T-helper 1 cell treated with Interleukin-12 subunit alpha and Interleukin-12 subunit beta and Interleukin-4 antibody, amounts not matched to agents 30 μg/mL and 1 μg/mL, for 36 hours (primary cell): ENCODE results near the gene CRIP3.

ENCODE experiments used
- H3K27ac Mint-ChIP-seq: one replicate; pipeline ENCODE4 v1.8.0; 2021; ENCODE audit warnings: mild to moderate bottlenecking, mixed read lengths
- H3K27me3 Mint-ChIP-seq: one replicate; pipeline ENCODE4 v1.8.0; 2021; ENCODE audit warnings: low read depth, mixed read lengths
- H3K36me3 Mint-ChIP-seq: one replicate; pipeline ENCODE4 v1.8.0; 2021; ENCODE audit warnings: low read depth, mixed read lengths
- H3K4me1 Mint-ChIP-seq: one replicate; pipeline ENCODE4 v1.8.0; 2021; ENCODE audit warnings: low read depth, mixed read lengths
- H3K4me3 Mint-ChIP-seq: one replicate; pipeline ENCODE4 v1.8.0; 2021; ENCODE audit warnings: mild to moderate bottlenecking, moderate library complexity, mixed read lengths
- H3K9me3 Mint-ChIP-seq: one replicate; pipeline ENCODE4 v1.8.0; 2021; ENCODE audit warnings: mixed read lengths

The CRIP3 gene

DNA sequence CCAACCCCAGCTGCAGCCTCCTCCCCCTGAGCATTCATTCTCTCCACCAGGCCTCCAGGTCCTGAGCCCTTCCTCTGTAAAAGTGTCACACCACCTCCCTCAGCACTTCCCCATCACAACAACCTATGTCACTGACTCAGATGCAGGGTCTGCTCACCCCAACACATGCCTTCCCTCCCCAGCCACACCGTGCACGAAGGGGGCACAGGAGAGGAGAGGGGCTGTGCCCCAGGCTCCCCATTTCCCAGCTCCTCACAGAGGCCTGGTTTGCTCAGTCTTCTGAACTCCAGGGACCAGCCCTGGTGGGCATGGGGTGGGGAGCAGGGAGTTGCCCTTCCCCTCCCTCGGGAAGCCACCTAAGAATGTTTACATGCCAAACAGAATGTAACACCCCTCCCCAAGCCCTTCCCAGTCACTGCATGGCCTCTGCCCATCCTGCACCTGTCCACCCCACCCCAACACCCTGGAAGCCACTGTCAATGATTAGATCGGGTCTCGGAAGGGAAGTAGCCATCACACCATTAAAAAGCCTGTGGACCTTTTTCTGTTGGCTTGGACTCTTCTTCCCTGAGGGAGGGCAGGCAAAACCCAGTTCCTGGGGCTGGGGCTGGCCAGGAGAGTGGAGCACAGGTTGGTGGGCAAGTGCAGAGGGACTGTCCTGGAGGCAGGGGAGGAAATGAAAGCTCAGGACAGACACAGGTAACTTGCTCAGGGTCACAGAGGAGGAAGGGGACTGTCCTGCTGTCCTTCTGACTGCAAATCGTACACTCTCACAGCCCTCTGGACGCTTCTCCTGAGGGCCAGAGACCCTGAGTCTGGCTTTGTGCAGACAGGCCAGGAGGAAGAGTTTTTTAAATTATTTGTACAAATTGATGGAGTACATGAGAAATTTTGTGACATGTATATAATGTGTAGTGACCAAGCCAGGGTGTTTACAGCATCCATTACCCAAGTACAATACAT is 20.6 kb downstream of the CRIP3 start:
- H3K9me3 Mint-ChIP-seq: no peaks in the 10 kb centered on the region
- no peaks in the 10 kb centered on the region for H3K36me3 Mint-ChIP-seq
- H3K27me3 Mint-ChIP-seq: peaks cover 33% of the 10 kb centered on the region
- H3K4me1 Mint-ChIP-seq: no peaks in the 10 kb centered on the region
- no peak overlapping the region for H3K27ac Mint-ChIP-seq
- no peak overlapping the region for H3K4me3 Mint-ChIP-seq

DNA sequence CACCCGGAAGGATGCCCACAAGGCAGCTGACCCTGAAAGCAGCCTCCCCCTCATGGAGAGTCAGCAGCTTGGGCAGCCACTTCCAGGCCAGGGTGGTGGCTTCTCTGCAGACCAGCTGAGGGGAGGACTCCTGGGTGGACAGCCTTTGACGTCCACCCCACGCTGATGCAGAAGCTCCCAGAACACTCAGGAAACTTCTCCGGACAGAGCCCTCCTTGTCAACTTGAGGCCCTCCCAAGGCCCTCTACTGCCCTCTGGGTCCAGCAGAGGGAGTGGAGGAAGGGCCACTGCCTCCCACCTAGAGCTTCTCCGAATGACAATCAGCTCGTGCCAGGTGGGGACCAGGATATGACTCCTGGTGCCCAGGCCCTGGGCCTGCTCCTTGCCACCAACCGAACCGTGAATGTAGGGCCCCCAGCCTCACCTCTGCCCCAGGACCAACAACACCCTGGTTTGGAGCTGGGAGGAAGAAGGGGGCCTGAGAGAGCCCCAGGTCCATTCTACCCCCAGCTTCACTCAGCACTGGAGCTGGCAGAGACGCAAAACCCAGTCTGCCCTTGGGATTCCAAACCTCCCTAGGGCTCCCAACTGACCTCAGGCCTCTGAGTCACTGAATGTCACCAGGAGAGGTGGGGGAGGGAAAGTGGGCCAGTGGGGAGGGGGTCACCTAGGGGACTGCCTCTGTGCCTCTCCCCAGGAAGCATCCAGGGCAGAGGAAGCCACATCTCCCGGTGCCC is 21.5 kb downstream of the CRIP3 start:
- H3K4me3 Mint-ChIP-seq: no peak overlapping the region
- no peaks in the 10 kb centered on the region for H3K36me3 Mint-ChIP-seq
- H3K4me1 Mint-ChIP-seq: no peaks in the 10 kb centered on the region
- peaks cover 35% of the 10 kb centered on the region for H3K27me3 Mint-ChIP-seq
- no peak overlapping the region for H3K27ac Mint-ChIP-seq
- H3K9me3 Mint-ChIP-seq: no peaks in the 10 kb centered on the region

DNA sequence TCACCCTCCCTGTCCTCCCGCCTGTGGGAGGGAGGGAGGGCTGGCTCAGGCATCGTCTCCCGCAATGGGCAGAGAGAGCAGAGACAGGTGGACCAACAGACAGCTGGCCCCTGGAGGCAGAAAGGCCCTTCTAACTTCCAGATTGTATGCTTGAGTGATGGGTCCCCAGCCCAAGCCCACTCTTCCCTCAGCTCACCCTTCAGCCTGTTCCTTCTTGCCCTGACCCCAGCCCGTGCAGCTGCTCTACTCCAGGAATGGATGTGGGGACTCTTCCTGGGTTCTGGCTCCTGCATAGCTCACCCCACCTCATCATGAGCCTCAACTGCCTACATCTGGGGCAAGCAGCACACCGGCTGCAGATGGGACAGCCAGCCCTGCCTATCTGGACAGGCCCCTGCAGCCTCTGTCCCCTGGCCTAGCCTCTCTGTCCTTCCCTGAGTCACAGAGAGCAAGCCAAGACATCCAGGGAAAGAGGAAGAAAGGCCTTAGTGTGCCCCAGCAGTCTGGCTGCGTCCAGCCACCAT is 22.1 kb downstream of the CRIP3 start:
- Mint-ChIP-seq H3K36me3 (no peaks in the 10 kb centered on the region), H3K4me3 (no peak overlapping the region), H3K27me3 (peaks cover 40% of the 10 kb centered on the region), H3K4me1 (no peaks in the 10 kb centered on the region), H3K9me3 (no peaks in the 10 kb centered on the region), H3K27ac (no peak overlapping the region)

DNA sequence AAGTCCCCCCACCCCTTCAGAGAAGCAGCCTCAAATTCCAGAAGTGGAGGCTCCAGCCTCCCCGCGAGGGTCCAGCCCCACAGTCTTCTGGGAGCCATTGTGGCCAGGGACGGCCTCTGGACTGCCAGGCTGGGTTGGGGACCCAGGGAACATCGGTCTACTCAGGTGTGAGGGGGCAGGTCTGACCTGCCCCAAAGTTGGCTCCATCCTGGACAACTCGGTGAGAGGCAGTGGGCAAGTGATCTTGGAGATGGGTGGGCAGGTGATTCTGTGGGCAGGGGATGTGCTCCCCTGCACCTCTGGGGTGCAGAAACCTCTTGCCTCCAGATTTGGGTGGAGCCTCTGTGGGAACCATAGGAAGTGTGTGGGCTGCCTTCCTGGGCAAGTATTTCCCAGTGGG is 22.8 kb downstream of the CRIP3 start:
- Mint-ChIP-seq H3K27me3 (peaks cover 44% of the 10 kb centered on the region), H3K4me1 (no peaks in the 10 kb centered on the region), H3K36me3 (no peaks in the 10 kb centered on the region), H3K4me3 (no peak overlapping the region), H3K9me3 (no peaks in the 10 kb centered on the region), H3K27ac (no peak overlapping the region)

DNA sequence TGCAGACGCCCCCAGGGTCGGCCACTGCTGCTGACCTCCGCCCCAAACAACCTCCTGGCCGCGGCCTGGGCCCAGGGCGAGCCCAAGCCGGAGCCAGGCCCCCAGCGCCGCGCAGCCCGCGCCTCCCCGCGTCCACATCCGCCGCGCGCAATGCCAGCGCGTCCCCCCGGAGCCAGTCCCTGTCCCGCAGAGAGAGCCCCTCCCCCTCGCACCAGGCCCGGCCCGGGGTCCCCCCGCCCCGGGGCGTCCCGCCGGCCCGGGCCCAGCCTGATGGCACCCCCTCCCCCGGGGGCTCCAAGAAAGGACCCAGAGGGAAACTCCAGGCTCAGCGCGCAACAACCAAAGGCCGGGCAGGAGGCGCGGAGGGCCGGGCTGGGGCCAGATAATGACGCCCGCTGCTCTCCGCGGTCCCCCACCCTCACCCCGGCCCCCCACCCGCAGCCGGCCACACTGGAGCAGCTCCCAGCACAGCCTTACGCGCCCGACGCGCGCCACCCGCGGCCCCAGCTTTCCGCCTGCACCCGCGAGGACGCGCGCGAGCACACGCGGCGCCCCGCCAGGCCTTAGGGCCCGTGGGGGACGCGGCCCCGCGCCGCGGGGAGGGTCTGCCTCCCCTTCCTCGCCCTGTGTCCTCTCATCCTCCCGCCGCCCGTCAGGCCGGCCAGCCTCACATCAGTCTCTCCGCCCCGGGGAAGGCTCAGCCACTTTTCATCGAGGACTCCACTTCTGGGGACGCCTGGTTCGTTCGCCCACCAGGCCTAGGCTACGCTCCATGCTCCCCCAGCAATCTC is 23.4 kb downstream of the CRIP3 start:
- Mint-ChIP-seq H3K4me3 (no peak overlapping the region), H3K27ac (no peak overlapping the region), H3K4me1 (no peaks in the 10 kb centered on the region), H3K9me3 (no peaks in the 10 kb centered on the region), H3K36me3 (no peaks in the 10 kb centered on the region), H3K27me3 (peaks cover 45% of the 10 kb centered on the region)

DNA sequence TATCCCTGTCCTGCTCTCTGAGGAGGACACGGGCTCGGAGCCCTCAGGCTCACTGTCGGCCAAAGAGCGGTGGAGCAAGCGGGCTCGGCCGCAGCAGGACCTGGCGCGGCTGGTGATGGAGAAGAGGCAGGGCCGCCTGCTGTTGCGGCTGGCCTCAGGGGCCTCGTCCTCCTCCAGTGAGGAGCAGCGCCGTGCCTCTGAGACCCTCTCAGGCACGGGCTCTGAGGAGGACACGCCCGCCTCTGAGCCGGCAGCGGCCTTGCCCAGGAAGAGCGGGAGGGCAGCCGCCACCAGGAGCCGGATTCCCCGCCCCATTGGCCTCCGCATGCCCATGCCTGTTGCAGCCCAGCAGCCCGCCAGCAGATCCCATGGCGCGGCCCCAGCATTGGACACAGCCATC is 24.7 kb downstream of the CRIP3 start:
- no peaks in the 10 kb centered on the region for H3K4me1 Mint-ChIP-seq
- H3K27me3 Mint-ChIP-seq: peaks cover 48% of the 10 kb centered on the region
- no peak overlapping the region for H3K4me3 Mint-ChIP-seq
- no peaks in the 10 kb centered on the region for H3K9me3 Mint-ChIP-seq
- no peak overlapping the region for H3K27ac Mint-ChIP-seq
- H3K36me3 Mint-ChIP-seq: no peaks in the 10 kb centered on the region

DNA sequence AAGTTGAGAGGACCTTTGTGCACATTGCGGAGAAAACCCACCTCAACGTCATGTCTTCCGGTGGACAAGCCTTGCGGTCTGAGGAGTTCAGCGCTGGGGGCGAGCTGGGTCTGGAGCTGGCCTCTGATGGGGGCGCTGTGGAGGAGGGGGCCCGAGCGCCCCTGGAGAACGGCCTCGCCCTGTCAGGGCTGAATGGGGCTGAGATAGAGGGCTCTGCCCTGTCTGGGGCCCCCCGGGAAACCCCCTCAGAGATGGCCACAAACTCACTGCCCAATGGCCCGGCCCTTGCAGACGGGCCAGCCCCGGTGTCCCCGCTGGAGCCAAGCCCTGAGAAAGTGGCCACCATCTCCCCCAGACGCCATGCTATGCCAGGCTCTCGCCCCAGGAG is 25.1 kb downstream of the CRIP3 start:
- H3K4me3 Mint-ChIP-seq: no peak overlapping the region
- peaks cover under 1% of the 10 kb centered on the region for H3K4me1 Mint-ChIP-seq
- no peaks in the 10 kb centered on the region for H3K36me3 Mint-ChIP-seq
- no peaks in the 10 kb centered on the region for H3K9me3 Mint-ChIP-seq
- H3K27me3 Mint-ChIP-seq: peaks cover 50% of the 10 kb centered on the region
- no peak overlapping the region for H3K27ac Mint-ChIP-seq

DNA sequence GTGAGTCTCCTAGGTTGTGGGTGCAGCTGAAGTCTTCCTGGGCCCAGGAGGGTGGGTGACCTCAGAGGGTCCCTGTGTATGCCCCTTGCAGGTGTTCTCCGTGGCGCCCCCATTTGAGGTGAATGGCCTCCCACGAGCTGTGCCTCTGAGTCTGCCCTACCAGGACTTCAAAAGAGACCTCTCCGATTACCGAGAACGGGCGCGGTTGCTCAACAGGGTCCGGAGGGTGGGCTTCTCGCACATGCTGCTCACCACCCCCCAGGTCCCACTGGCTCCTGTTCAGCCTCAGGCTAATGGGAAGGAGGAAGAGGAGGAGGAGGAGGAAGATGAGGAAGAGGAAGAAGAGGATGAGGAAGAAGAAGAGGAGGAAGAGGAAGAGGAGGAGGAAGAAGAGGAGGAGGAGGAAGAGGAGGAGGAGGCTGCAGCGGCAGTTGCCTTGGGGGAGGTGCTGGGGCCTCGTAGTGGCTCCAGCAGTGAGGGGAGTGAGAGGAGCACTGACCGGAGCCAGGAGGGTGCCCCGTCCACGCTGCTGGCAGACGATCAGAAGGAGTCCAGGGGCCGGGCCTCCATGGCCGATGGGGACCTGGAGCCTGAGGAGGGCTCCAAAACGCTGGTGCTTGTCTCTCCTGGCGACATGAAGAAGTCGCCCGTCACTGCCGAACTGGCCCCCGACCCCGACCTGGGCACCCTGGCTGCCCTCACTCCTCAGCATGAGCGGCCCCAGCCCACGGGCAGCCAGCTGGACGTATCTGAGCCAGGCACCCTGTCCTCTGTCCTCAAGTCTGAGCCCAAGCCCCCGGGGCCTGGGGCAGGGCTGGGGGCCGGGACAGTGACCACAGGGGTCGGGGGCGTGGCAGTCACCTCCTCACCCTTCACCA is 25.8 kb downstream of the CRIP3 start:
- Mint-ChIP-seq H3K4me1 (peaks cover 5% of the 10 kb centered on the region), H3K27me3 (peaks cover 55% of the 10 kb centered on the region), H3K27ac (no peak overlapping the region), H3K36me3 (no peaks in the 10 kb centered on the region), H3K4me3 (no peak overlapping the region), H3K9me3 (no peaks in the 10 kb centered on the region)

DNA sequence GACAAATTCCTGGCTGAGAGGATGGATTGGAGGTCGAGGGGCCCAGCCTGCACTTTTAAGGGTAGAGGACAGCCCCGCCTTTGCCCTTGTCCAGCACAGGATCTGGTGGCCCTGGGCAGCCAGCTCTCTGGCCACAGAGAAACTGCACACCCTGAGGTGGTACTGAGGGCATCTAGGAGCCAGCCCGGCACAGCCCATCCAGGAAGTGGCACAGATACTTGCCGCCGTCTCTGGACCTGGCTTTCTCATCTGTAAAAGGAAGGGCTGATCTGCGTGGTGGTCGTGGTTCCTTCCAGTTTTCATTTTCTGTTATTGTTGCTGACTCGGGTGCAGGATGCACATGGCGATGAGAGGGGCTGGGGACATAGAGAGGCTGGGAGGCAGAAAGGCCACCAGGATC is 26.6 kb downstream of the CRIP3 start:
- Mint-ChIP-seq H3K4me3 (no peak overlapping the region), H3K4me1 (peaks cover 5% of the 10 kb centered on the region), H3K9me3 (no peaks in the 10 kb centered on the region), H3K27me3 (peaks cover 59% of the 10 kb centered on the region), H3K36me3 (no peaks in the 10 kb centered on the region), H3K27ac (no peak overlapping the region)

DNA sequence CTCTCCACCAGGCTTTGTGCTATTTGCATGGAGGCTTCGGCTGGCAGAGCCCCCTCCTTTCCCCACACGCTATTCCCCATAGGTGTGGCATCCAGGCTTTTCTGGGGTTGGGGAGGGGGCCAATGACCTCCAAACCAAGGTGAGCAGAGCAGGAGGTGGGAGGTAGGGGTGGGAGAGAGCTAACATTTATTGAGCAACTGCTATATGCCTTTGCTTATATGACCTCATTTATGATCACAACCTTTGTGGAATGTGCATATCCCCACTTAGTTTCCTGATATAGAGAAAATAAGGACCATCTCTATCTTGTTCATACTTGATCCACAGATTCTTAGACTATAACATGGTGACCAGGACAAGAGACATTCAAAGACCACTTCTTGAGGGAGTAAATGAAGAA is 28.4 kb downstream of the CRIP3 start:
- Mint-ChIP-seq H3K27me3 (peaks cover 60% of the 10 kb centered on the region), H3K36me3 (peaks cover 2% of the 10 kb centered on the region), H3K9me3 (no peaks in the 10 kb centered on the region), H3K4me1 (peaks cover 11% of the 10 kb centered on the region), H3K27ac (no peak overlapping the region), H3K4me3 (no peak overlapping the region)

DNA sequence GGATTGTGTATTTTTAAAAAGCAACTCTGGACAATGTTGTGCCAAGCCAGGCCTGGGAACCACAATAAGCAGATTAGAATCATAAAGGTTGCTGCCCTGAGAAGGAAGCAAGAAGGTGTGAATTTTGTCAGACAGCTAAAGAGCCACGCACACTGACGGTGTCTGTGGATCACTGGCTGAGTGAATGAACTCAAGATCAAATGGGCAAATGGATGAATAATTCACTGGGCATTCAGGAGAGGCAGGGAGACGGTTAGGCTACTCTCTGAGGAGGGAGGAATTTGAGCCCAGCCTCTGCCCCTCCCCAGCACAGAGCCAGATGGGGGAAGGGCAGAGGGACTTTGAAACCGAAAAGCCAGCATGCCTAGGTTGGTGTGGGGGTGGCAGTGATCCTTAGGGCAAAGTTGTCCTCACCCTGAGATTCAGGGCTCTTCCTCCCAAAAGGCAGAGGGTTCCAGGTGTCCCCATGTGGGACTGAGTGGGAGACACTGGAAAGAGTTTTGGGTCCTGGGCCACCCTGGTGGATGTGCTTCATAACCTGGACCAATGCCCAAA is 30.0 kb downstream of the CRIP3 start:
- Mint-ChIP-seq H3K27me3 (peaks cover 70% of the 10 kb centered on the region), H3K4me3 (no peak overlapping the region), H3K27ac (no peak overlapping the region), H3K9me3 (no peaks in the 10 kb centered on the region), H3K4me1 (peaks cover 15% of the 10 kb centered on the region), H3K36me3 (peaks cover 2% of the 10 kb centered on the region)

DNA sequence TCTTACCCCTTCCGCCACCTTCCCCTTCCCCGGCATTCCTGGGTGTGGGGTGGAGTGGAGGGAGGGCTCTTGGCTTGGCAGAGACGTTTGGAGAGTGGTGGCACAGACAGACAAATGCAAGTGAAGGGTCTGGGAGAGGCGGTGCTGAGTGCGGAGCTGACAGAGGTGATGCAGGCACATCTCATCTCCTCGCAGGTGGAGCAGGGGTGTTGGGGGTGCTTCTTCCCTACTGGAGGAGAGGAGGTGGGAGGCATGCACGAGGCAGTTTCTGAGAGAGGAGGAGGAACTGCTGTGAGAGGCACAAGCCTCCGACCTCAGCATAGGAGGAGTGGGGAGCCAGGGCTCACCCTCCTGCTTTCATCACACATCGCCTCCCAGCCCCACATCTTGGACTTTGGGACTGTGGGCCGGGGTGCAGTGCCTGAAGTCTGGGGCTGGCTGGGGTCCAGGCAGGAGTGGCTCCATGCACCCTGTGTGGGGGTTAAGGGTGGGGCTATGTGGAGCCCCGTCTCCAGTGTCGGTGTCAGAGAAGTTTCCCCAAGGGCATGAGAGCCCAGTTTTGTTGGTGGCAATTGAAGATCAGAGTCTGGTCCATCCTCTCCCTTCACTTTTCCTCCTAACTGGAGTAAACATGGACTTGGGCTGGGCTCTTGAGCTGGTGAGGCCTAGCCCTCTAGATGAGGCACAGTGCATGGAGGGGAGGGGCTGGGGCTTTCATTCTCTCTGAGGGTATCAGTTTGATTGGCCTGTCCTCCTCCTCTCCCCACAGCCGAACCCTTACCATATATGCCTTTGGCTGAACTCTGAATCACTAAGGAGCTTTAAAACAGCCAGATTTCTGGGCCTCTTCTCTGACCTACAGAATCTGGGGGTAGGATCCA is 30.7 kb downstream of the CRIP3 start:
- Mint-ChIP-seq H3K4me3 (no peak overlapping the region), H3K27ac (no peak overlapping the region), H3K36me3 (peaks cover 2% of the 10 kb centered on the region), H3K4me1 (peaks cover 16% of the 10 kb centered on the region), H3K27me3 (peaks cover 77% of the 10 kb centered on the region), H3K9me3 (no peaks in the 10 kb centered on the region)

DNA sequence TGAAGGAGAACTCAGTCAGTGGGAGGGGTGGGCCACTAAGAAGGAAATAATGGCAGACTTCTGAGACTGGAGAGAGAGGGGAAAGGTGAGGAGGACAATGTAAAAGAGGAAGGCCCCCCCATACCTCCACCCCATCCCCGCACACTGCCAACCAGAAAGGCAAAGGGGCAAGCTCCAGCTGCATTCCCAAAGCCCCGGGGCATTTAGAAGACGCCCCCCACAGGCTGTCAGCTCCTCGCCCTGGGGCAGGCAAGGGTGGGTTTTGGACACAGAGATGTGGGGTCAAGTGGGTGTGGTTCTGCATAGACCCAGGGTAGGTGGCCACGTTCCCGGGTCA is 31.4 kb downstream of the CRIP3 start:
- Mint-ChIP-seq H3K4me1 (peaks cover 16% of the 10 kb centered on the region), H3K36me3 (peaks cover 2% of the 10 kb centered on the region), H3K27me3 (peaks cover 78% of the 10 kb centered on the region), H3K27ac (no peak overlapping the region), H3K9me3 (no peaks in the 10 kb centered on the region), H3K4me3 (no peak overlapping the region)
